ENCODE data around the gene RASA3. TPM values are rescaled to one million over a fixed set of nuclear protein-coding genes. Genes with fewer than 3 reads are reported as not detected.
A peak's percentile ranks its signal among the peaks of the same experiment; 100 is the strongest.

RASA3 gene
- total RNA-seq, 1 experiment from 2014 or later: 0.26 TPM

DNA sequence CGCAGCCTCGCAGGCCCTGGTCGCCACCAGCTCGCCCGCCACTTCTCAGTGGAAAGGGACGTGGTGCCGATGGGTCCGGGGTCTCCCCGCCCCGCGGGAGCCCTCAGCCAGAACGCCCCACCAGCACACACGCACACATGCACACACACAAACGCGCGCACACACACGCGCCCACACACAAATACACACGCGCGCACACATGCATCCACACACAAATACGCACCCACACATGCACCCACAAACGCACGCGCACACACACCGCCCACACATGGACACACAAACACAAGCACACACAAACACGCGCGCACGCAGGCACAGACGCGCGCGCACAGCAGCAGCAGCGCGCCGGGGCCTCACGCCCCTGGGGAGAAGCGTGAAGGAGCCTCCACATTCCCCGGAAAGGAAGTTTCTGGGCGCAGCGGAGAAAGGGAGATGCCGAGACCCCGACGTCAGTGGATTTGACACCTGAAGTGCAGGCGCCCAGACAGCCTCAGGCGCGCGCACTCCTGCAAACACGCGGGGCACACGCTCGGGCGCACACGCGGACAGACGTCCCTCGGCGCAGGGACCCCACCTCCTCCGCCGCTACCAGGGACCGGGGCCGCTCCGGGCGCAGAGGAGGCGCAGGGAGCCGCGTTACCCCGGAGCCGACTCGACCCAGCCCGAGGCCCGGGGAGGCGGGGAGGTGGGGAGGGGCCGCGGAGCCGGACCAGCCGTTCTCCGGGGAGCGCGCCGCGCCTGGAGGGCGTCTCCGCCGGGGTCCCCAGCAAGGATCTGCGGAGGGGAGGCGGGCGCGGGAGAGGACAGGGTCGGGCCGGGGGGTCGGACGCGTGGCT, 622 bp downstream of the RASA3 start:
- Mint-ChIP-seq H3K27me3 (ENCODE audit: unreplicated experiment) (peaks cover 11% of the 10 kb centered on the region), H3K4me1 (ENCODE audit: low read depth, unreplicated experiment) (peaks cover 6% of the 10 kb centered on the region), H3K36me3 (ENCODE audit: insufficient read depth, unreplicated experiment) (peaks cover 8% of the 10 kb centered on the region), H3K9me3 (ENCODE audit: low read depth, unreplicated experiment) (no peaks in the 10 kb centered on the region), H3K4me3 (ENCODE audit: low read depth, unreplicated experiment) (peak overlapping the region; percentile 73), H3K27ac (ENCODE audit: unreplicated experiment) (no peak overlapping the region)
- intact Hi-C loops (cut with micrococcal nuclease; ENCODE audit: unreplicated experiment): no loop called here
- no TSS peak for BruUV-seq (replicated peaks)
- TF ChIP-seq, protein P1, sequence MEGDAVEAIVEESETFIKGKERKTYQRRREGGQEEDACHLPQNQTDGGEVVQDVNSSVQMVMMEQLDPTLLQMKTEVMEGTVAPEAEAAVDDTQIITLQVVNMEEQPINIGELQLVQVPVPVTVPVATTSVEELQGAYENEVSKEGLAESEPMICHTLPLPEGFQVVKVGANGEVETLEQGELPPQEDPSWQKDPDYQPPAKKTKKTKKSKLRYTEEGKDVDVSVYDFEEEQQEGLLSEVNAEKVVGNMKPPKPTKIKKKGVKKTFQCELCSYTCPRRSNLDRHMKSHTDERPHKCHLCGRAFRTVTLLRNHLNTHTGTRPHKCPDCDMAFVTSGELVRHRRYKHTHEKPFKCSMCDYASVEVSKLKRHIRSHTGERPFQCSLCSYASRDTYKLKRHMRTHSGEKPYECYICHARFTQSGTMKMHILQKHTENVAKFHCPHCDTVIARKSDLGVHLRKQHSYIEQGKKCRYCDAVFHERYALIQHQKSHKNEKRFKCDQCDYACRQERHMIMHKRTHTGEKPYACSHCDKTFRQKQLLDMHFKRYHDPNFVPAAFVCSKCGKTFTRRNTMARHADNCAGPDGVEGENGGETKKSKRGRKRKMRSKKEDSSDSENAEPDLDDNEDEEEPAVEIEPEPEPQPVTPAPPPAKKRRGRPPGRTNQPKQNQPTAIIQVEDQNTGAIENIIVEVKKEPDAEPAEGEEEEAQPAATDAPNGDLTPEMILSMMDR (IDR thresholded peaks at IDR 0.05; ENCODE audit: unreplicated experiment): no peak
- CTCF ChIA-PET: no interaction called here
- DNase-seq: no peak

DNA sequence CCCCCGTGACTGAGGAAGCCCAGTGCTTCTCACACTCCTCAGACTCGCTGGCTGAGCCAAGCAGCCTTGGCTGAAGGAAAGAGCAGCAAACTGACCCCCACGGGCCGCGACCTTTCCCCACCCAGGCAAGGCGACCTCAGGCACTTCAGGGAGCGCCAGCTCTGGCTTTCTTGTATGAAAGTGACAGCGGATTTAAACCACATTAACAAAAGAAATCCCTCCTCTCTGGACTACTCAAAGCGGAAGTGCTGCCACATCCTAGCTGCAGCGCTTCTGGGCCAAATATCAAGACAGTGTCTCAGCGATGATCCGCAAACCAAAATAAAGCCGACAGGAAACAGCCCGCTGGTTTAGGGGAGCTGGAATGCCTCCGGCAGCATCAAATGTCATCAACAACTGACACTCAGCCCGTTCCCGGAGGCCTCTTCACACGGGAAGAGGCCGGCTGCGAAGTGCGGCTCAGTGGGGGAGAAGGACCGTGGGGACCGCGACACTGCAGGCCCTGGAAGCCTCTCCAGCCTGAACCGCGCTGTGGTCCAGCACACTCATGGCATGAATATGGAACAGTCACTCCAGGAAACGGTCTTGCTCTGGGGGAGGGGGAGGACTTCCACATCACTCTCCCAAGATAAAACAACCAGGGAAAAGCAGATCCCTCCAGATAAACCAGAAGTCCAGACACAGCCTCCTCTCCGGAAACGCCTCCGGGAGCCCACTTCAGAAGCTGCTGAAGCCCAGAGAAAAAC, 1.4 kb downstream of the RASA3 start:
- DNase-seq: no peak
- H3K9me3 Mint-ChIP-seq (ENCODE audit: low read depth, unreplicated experiment): no peaks in the 10 kb centered on the region
- BruUV-seq (replicated peaks): no TSS peak
- CTCF ChIA-PET: no interaction called here
- peaks cover 11% of the 10 kb centered on the region for H3K27me3 Mint-ChIP-seq (ENCODE audit: unreplicated experiment)
- TF ChIP-seq, protein P1 (IDR thresholded peaks at IDR 0.05; ENCODE audit: unreplicated experiment): no peak
- H3K27ac Mint-ChIP-seq (ENCODE audit: unreplicated experiment): no peak overlapping the region
- H3K36me3 Mint-ChIP-seq (ENCODE audit: insufficient read depth, unreplicated experiment): peaks cover 8% of the 10 kb centered on the region
- intact Hi-C loops (cut with micrococcal nuclease; ENCODE audit: unreplicated experiment): no loop called here
- peak overlapping the region; percentile 73 for H3K4me3 Mint-ChIP-seq (ENCODE audit: low read depth, unreplicated experiment)
- H3K4me1 Mint-ChIP-seq (ENCODE audit: low read depth, unreplicated experiment): peaks cover 6% of the 10 kb centered on the region

DNA sequence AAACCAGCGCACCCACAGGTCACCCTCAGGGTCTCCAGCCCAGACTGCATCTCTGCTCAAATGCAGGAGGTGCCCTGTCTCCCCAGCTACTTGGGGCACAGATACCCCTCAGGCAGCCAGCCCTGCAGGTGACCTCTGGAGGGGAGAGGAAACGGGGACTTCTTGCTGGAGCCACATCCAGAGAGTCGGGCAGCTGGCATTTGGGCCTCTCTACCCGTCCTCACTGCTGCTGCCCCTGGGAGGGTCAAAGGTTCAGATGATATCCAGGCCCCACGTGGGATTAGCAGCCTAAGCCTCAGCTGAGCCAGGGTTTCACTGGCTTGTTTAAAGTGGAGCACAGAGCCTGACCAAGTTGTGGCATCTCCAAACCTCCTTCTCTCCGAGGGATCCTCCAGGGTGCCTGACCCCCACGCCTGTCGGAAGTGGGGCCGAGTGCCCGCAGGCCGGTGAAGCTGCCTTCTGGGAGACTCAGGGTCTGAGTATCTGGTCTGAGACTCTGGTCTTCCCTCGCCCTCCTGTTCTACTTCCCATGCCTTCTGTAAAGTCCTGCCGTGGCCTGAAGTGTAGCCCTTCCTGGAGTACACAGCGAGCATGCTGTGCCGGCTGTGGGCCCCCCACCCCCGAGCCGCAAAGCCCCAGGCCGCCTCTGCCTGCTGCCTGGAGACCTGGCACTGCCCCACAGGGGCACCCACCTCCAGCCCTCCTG, 2.1 kb downstream of the RASA3 start:
- no peak for DNase-seq
- BruUV-seq (replicated peaks): no TSS peak
- TF ChIP-seq, protein P1 (IDR thresholded peaks at IDR 0.05; ENCODE audit: unreplicated experiment): no peak
- H3K4me1 Mint-ChIP-seq (ENCODE audit: low read depth, unreplicated experiment): peaks cover 6% of the 10 kb centered on the region
- peaks cover 11% of the 10 kb centered on the region for H3K27me3 Mint-ChIP-seq (ENCODE audit: unreplicated experiment)
- intact Hi-C loops (cut with micrococcal nuclease; ENCODE audit: unreplicated experiment): no loop called here
- H3K4me3 Mint-ChIP-seq (ENCODE audit: low read depth, unreplicated experiment): no peak overlapping the region
- H3K9me3 Mint-ChIP-seq (ENCODE audit: low read depth, unreplicated experiment): no peaks in the 10 kb centered on the region
- CTCF ChIA-PET: no interaction called here
- peaks cover 8% of the 10 kb centered on the region for H3K36me3 Mint-ChIP-seq (ENCODE audit: insufficient read depth, unreplicated experiment)
- no peak overlapping the region for H3K27ac Mint-ChIP-seq (ENCODE audit: unreplicated experiment)

DNA sequence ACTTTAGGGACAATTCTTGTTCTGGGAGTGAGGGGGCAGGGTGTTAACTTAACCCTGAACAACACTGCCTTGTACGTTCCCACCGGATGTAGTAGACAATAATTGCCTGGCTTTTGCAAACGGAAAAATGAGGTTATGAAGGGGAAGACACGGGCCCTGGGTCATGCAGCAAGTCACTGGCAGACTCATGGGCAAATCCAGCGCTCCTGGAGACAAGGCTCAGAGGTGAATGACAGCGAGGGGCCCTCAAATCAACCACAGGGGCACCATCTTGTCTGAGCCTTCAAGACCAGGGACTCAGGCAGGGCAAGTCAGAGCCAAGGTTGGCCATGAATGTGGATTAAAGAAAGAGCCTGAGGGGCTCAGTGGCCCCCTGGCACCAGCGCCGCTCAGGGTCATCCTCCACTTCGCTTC, 2.8 kb downstream of the RASA3 start:
- DNase-seq: no peak
- Mint-ChIP-seq H3K4me3 (ENCODE audit: low read depth, unreplicated experiment) (no peak overlapping the region), H3K9me3 (ENCODE audit: low read depth, unreplicated experiment) (no peaks in the 10 kb centered on the region), H3K4me1 (ENCODE audit: low read depth, unreplicated experiment) (peaks cover 6% of the 10 kb centered on the region), H3K27ac (ENCODE audit: unreplicated experiment) (no peak overlapping the region), H3K27me3 (ENCODE audit: unreplicated experiment) (peaks cover 11% of the 10 kb centered on the region), H3K36me3 (ENCODE audit: insufficient read depth, unreplicated experiment) (peaks cover 8% of the 10 kb centered on the region)
- intact Hi-C loops (cut with micrococcal nuclease; ENCODE audit: unreplicated experiment): no loop called here
- no TSS peak for BruUV-seq (replicated peaks)
- TF ChIP-seq, protein P1 (IDR thresholded peaks at IDR 0.05; ENCODE audit: unreplicated experiment): no peak
- CTCF ChIA-PET: interaction anchor here (0.6 kb wide), 1 partner anchor 28 kb away, joined by 3 read pairs; no protein-coding TSS in a partner anchor
